OCI-LY7 (cell line): ENCODE results near the gene BMPER.

Experiments
- EZH2phosphoT487 ChIP-seq: fragments of 200-600 bp; sonication (generic); IDR thresholded peaks from 2 replicates; pipeline ENCODE4 v1.6.1; 2018; ENCODE audit warnings: low read depth, borderline replicate concordance, mild to moderate bottlenecking, mixed run types, antibody characterized with exemption, low read length, moderate library complexity, mixed read lengths
- TF ChIP-seq, protein P1 (sequence below): fragments of 200-600 bp; sonication (generic); conservative IDR thresholded peaks from 2 replicates; pipeline ENCODE4 v1.5.1; 2014; ENCODE audit warnings: mild to moderate bottlenecking, antibody characterized with exemption, low read length, moderate library complexity, mixed read lengths

DNA sequence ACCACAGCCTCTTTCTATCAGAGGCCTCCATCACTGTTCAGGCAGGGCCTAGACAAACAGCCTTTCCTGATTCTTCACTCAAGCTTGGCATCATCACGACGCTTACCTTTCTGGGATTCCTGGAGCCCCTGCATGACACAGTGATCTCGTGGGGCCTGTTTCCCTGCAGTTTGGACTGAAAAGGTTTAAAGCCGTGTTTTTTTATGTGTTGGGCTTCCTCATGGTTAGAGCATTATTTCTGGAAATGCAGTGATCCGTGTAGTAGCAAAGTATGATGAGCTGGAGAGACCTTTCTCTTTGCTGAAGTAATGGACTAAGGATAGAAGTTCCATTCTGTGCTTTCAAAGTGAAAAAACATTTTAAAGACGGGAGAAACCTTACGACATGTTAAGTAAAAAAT lies 169.1 kb downstream of the BMPER start:
- TF ChIP-seq EZH2phosphoT487: no peak
- TF ChIP-seq, protein P1, sequence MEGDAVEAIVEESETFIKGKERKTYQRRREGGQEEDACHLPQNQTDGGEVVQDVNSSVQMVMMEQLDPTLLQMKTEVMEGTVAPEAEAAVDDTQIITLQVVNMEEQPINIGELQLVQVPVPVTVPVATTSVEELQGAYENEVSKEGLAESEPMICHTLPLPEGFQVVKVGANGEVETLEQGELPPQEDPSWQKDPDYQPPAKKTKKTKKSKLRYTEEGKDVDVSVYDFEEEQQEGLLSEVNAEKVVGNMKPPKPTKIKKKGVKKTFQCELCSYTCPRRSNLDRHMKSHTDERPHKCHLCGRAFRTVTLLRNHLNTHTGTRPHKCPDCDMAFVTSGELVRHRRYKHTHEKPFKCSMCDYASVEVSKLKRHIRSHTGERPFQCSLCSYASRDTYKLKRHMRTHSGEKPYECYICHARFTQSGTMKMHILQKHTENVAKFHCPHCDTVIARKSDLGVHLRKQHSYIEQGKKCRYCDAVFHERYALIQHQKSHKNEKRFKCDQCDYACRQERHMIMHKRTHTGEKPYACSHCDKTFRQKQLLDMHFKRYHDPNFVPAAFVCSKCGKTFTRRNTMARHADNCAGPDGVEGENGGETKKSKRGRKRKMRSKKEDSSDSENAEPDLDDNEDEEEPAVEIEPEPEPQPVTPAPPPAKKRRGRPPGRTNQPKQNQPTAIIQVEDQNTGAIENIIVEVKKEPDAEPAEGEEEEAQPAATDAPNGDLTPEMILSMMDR: no peak
